ENCODE data around the gene DMRT1.

Gene DMRT1

DNA sequence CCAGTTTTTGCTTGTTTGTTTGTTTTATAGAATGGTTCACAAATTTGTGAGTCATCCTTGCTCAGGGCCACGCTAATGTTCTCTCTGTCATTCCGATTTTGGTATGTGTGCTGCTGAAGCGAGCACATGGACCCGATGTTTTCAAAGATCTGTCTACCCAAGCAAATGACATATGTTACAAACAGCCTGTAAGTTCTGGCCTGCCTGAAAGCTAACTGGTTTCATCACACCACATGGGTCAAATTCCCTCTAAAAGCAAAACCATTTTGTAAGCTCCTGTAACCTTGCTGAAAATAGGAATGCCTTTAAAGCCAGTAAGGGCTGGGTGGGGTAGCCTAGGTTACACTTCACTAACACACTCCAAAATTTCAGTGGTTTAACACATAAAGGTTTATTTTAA, 160.3 kb downstream of the DMRT1 start:
- no peak for TF ChIP-seq TAF1 (IDR thresholded peaks at IDR 0.05; ENCODE audit: low read depth)
- no peak for TF ChIP-seq CREB1 (IDR thresholded peaks at IDR 0.05; ENCODE audit: low read depth)
- TF ChIP-seq, protein P1, sequence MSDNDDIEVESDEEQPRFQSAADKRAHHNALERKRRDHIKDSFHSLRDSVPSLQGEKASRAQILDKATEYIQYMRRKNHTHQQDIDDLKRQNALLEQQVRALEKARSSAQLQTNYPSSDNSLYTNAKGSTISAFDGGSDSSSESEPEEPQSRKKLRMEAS (IDR thresholded peaks at IDR 0.05): no peak
- TF ChIP-seq FOXM1 (IDR thresholded peaks at IDR 0.05; ENCODE audit: borderline replicate concordance, low read depth): no peak
- TF ChIP-seq CEBPB (IDR thresholded peaks at IDR 0.05): no peak
- no peak for TF ChIP-seq YY1 (IDR thresholded peaks at IDR 0.05; ENCODE audit: low read depth)
- no peak for TF ChIP-seq RAD21 (IDR thresholded peaks at IDR 0.05; ENCODE audit: low read depth)
- TF ChIP-seq, protein P2, sequence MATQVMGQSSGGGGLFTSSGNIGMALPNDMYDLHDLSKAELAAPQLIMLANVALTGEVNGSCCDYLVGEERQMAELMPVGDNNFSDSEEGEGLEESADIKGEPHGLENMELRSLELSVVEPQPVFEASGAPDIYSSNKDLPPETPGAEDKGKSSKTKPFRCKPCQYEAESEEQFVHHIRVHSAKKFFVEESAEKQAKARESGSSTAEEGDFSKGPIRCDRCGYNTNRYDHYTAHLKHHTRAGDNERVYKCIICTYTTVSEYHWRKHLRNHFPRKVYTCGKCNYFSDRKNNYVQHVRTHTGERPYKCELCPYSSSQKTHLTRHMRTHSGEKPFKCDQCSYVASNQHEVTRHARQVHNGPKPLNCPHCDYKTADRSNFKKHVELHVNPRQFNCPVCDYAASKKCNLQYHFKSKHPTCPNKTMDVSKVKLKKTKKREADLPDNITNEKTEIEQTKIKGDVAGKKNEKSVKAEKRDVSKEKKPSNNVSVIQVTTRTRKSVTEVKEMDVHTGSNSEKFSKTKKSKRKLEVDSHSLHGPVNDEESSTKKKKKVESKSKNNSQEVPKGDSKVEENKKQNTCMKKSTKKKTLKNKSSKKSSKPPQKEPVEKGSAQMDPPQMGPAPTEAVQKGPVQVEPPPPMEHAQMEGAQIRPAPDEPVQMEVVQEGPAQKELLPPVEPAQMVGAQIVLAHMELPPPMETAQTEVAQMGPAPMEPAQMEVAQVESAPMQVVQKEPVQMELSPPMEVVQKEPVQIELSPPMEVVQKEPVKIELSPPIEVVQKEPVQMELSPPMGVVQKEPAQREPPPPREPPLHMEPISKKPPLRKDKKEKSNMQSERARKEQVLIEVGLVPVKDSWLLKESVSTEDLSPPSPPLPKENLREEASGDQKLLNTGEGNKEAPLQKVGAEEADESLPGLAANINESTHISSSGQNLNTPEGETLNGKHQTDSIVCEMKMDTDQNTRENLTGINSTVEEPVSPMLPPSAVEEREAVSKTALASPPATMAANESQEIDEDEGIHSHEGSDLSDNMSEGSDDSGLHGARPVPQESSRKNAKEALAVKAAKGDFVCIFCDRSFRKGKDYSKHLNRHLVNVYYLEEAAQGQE (IDR thresholded peaks at IDR 0.05; ENCODE audit: low read depth): no peak
- no peak for TF ChIP-seq TEAD4 (IDR thresholded peaks at IDR 0.05)
- no peak for TF ChIP-seq EP300 (IDR thresholded peaks at IDR 0.05; ENCODE audit: borderline replicate concordance)
- TF ChIP-seq TCF12 (IDR thresholded peaks at IDR 0.05; ENCODE audit: low read depth): no peak

DNA sequence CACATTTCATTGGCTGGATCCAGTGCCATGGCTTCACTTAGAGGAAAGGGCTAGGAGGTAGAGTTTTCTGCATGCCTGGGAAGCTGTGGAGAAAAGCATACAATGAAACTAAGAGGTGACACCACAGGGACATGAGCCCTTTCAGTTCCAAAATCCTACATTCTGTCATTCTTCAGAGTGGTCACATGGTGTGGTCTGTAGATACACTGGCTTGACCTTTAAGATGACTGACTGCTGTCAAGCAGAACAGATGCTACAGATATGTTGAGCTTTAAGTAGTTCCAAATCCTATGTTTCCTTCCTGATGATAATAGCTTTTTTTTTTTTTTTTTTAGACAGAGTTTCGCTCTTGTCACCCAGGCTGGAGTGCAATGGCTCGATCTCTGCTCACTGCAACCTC, 161.2 kb downstream of the DMRT1 start:
- TF ChIP-seq FOXM1 (IDR thresholded peaks at IDR 0.05; ENCODE audit: borderline replicate concordance, low read depth) (no peak), TCF12 (IDR thresholded peaks at IDR 0.05; ENCODE audit: low read depth) (no peak), RAD21 (IDR thresholded peaks at IDR 0.05; ENCODE audit: low read depth) (no peak), CEBPB (IDR thresholded peaks at IDR 0.05) (no peak), YY1 (IDR thresholded peaks at IDR 0.05; ENCODE audit: low read depth) (no peak), NFIC (IDR thresholded peaks at IDR 0.05) (no peak), EGR1 (IDR thresholded peaks at IDR 0.05) (no peak), CREB1 (IDR thresholded peaks at IDR 0.05; ENCODE audit: low read depth) (no peak), EP300 (IDR thresholded peaks at IDR 0.05; ENCODE audit: borderline replicate concordance) (no peak), ZBTB7A (IDR thresholded peaks at IDR 0.05; ENCODE audit: low read depth) (no peak), TEAD4 (IDR thresholded peaks at IDR 0.05) (no peak), TAF1 (IDR thresholded peaks at IDR 0.05; ENCODE audit: low read depth) (no peak)
- TF ChIP-seq, protein P1 (IDR thresholded peaks at IDR 0.05): no peak
- TF ChIP-seq, protein P3, sequence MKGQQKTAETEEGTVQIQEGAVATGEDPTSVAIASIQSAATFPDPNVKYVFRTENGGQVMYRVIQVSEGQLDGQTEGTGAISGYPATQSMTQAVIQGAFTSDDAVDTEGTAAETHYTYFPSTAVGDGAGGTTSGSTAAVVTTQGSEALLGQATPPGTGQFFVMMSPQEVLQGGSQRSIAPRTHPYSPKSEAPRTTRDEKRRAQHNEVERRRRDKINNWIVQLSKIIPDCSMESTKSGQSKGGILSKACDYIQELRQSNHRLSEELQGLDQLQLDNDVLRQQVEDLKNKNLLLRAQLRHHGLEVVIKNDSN (IDR thresholded peaks at IDR 0.05): no peak
- TF ChIP-seq, protein P2 (IDR thresholded peaks at IDR 0.05; ENCODE audit: low read depth): no peak

DNA sequence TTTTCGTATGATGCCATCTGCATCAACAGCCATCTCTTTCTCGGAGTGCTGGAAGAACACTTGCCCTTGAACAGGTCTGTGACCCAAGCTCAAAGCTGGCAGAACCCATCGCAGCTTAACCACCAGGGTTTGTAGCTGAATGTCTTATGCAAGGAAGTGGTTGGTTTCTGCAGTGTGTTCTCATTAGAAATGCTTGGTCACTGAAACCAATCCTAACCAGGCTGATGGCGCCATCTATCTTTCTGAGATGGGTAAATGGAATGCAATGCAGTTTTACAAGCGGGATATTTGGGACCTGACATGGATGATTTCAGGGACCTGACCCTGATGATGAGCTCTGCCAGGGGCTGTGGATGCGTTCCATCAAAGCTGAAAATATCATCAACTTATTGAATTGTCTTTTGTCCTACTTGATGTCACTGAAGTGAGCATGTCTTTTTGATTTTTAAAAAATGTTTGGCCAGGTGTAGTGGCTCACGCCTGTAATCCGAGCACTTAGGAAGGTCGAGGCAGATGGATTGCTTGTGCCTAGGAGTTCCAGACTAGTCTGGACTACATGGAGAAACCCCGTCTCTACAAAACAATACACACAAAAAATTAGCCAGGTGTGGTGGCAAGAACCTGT, 163.7 kb downstream of the DMRT1 start:
- no peak for TF ChIP-seq ZBTB7A (IDR thresholded peaks at IDR 0.05; ENCODE audit: low read depth)
- TF ChIP-seq, protein P1 (IDR thresholded peaks at IDR 0.05): no peak
- no peak for TF ChIP-seq CEBPB (IDR thresholded peaks at IDR 0.05)
- TF ChIP-seq TCF12 (IDR thresholded peaks at IDR 0.05; ENCODE audit: low read depth): no peak
- TF ChIP-seq TAF1 (IDR thresholded peaks at IDR 0.05; ENCODE audit: low read depth): no peak
- no peak for TF ChIP-seq EGR1 (IDR thresholded peaks at IDR 0.05)
- TF ChIP-seq, protein P2 (IDR thresholded peaks at IDR 0.05; ENCODE audit: low read depth): no peak
- no peak; the same call in 1 of the 2 replicates for TF ChIP-seq RAD21 (IDR thresholded peaks at IDR 0.05; ENCODE audit: low read depth)
- TF ChIP-seq, protein P3 (IDR thresholded peaks at IDR 0.05): no peak
- no peak for TF ChIP-seq CREB1 (IDR thresholded peaks at IDR 0.05; ENCODE audit: low read depth)
- no peak for TF ChIP-seq TEAD4 (IDR thresholded peaks at IDR 0.05)
- no peak for TF ChIP-seq YY1 (IDR thresholded peaks at IDR 0.05; ENCODE audit: low read depth)
- no peak for TF ChIP-seq FOXM1 (IDR thresholded peaks at IDR 0.05; ENCODE audit: borderline replicate concordance, low read depth)
- no peak for TF ChIP-seq NFIC (IDR thresholded peaks at IDR 0.05)
- TF ChIP-seq EP300 (IDR thresholded peaks at IDR 0.05; ENCODE audit: borderline replicate concordance): no peak

DNA sequence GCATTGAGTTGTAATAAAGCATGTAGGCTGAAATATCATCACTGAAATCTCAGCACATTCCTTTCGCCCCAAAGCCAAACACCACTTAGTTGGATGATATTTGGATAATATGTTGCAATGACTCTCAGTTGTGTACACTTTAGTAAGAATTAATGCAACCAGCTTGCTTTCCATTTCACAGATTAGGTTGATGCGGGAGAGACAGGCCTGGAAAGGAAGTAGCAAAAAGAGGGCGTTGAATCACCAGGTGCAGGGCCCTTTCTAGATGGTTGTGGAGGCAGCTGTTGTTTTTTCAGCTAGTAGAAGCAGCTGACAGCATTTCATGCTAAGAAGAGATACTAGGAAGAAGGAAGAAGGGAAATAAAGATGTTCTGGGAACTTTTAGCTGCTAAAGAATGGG, 165.8 kb downstream of the DMRT1 start:
- TF ChIP-seq FOXM1 (IDR thresholded peaks at IDR 0.05; ENCODE audit: borderline replicate concordance, low read depth) (no peak), YY1 (IDR thresholded peaks at IDR 0.05; ENCODE audit: low read depth) (no peak), RAD21 (IDR thresholded peaks at IDR 0.05; ENCODE audit: low read depth) (no peak), NFIC (IDR thresholded peaks at IDR 0.05) (no peak), TAF1 (IDR thresholded peaks at IDR 0.05; ENCODE audit: low read depth) (no peak), TCF12 (IDR thresholded peaks at IDR 0.05; ENCODE audit: low read depth) (no peak), CEBPB (IDR thresholded peaks at IDR 0.05) (no peak), TEAD4 (IDR thresholded peaks at IDR 0.05) (no peak)

Measured in Ishikawa (cell line).